ENCODE data around the gene NANOS3.

DNA sequence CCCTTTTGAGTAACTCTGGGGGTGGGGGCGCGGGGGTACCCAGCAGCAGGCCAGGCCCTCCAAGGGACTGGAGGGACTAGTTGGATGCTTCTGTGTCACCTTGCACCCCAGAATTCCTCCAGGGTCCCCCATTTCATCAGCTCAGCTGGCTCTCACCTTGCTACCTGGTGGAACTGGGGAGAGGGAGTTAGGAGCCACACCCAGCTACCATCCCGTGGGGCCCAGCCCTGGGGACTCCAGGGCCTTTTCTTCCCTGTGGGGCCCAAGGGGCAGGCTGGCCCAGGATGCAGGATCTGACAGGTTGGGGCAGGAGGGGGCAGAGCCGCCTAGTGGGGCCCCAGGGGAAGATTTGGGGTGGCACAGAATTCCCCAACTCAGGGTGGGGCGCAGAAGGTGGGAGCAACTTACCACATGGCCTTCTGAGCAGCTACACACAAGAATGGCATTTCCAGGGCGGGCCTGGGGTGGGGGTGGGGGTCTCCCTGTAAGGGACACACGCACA, 32.8 kb upstream of the NANOS3 start:
- TF ChIP-seq, protein P1, sequence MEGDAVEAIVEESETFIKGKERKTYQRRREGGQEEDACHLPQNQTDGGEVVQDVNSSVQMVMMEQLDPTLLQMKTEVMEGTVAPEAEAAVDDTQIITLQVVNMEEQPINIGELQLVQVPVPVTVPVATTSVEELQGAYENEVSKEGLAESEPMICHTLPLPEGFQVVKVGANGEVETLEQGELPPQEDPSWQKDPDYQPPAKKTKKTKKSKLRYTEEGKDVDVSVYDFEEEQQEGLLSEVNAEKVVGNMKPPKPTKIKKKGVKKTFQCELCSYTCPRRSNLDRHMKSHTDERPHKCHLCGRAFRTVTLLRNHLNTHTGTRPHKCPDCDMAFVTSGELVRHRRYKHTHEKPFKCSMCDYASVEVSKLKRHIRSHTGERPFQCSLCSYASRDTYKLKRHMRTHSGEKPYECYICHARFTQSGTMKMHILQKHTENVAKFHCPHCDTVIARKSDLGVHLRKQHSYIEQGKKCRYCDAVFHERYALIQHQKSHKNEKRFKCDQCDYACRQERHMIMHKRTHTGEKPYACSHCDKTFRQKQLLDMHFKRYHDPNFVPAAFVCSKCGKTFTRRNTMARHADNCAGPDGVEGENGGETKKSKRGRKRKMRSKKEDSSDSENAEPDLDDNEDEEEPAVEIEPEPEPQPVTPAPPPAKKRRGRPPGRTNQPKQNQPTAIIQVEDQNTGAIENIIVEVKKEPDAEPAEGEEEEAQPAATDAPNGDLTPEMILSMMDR (conservative IDR thresholded peaks at IDR 0.05; ENCODE audit: low read length) = no peak
- TF ChIP-seq EZH2phosphoT487 (IDR thresholded peaks at IDR 0.05; ENCODE audit: borderline replicate concordance, low read depth, low read length) = no peak
